GM18519 (cell line): Measurements from ENCODE around the gene C8B.

Source experiments
- ATAC-seq: cut with Tn5 transposase; IDR thresholded peaks from one replicate; pipeline ENCODE4 v1.9.1; 2021; ENCODE audit warnings: mild to moderate bottlenecking, moderate library complexity; ENCODE audit not compliant: unreplicated experiment, low FRiP score

C8B gene

GRCh38 chr1:56965916-56966697, at the start of gene C8B:
Gene C8B, minus strand, starts transcription at chr1:56966015. Its CDS starts 67 bp downstream, at chr1:56965948.
- ATAC-seq, result no peak

- no peak for ATAC-seq
These were observed 49.3 kb upstream of the C8B start for GRCh38 chr1:57015071-57015470.

GRCh38 chr1:57013522-57013921, 47.7 kb upstream of the C8B start:
- peak; percentile 44 for ATAC-seq

- ATAC-seq, result no peak
These were observed 46.5 kb upstream of the C8B start for GRCh38 chr1:57012315-57012714.

- ATAC-seq, result no peak
These were observed 44.7 kb upstream of the C8B start for GRCh38 chr1:57010511-57010910.

GRCh38 chr1:57007948-57008347, 42.1 kb upstream of the C8B start:
- no peak for ATAC-seq

GRCh38 chr1:57007472-57007871, 41.7 kb upstream of the C8B start:
- ATAC-seq, result no peak

GRCh38 chr1:57003398-57004139, 37.8 kb upstream of the C8B start:
- ATAC-seq, result no peak

- ATAC-seq, result no peak
These were observed 29.7 kb upstream of the C8B start for GRCh38 chr1:56995414-56996100.

GRCh38 chr1:56993475-56993874, 27.7 kb upstream of the C8B start:
- ATAC-seq, result no peak

- ATAC-seq, result no peak
These were observed 26.7 kb upstream of the C8B start for GRCh38 chr1:56992318-56993125.

GRCh38 chr1:56991576-56991975, 25.8 kb upstream of the C8B start:
- ATAC-seq, result no peak

- no peak for ATAC-seq
These were observed 20.6 kb upstream of the C8B start for GRCh38 chr1:56986397-56986796.

- ATAC-seq, result no peak
These were observed 20.0 kb upstream of the C8B start for GRCh38 chr1:56985857-56986256.

GRCh38 chr1:56983484-56983883, 17.7 kb upstream of the C8B start:
- no peak for ATAC-seq

GRCh38 chr1:56979986-56980755, 14.4 kb upstream of the C8B start:
- no peak for ATAC-seq

GRCh38 chr1:56978819-56979218, 13.0 kb upstream of the C8B start:
- no peak for ATAC-seq

- no peak for ATAC-seq
These were observed 12.1 kb upstream of the C8B start for GRCh38 chr1:56977910-56978309.

GRCh38 chr1:56975446-56975845, 9.6 kb upstream of the C8B start:
- no peak for ATAC-seq
